OCI-LY1 (cell line): ENCODE results near the gene SMPD3.

Source experiments
- CTCF ChIP-seq: fragments of 200-600 bp; sonication (generic), shearing (Covaris generic); IDR thresholded peaks from 2 replicates; pipeline ENCODE4 v1.5.1; 2017; ENCODE audit warnings: mild to moderate bottlenecking, antibody characterized with exemption, low read length, moderate library complexity, mixed read lengths
- EZH2 ChIP-seq: fragments of 200-600 bp; sonication (generic), shearing (Covaris generic); IDR thresholded peaks from 2 replicates; pipeline ENCODE4 v1.8.0; 2017; ENCODE audit warnings: borderline replicate concordance, mixed run types, mild to moderate bottlenecking, antibody characterized with exemption, low read length, moderate library complexity, mixed read lengths

DNA sequence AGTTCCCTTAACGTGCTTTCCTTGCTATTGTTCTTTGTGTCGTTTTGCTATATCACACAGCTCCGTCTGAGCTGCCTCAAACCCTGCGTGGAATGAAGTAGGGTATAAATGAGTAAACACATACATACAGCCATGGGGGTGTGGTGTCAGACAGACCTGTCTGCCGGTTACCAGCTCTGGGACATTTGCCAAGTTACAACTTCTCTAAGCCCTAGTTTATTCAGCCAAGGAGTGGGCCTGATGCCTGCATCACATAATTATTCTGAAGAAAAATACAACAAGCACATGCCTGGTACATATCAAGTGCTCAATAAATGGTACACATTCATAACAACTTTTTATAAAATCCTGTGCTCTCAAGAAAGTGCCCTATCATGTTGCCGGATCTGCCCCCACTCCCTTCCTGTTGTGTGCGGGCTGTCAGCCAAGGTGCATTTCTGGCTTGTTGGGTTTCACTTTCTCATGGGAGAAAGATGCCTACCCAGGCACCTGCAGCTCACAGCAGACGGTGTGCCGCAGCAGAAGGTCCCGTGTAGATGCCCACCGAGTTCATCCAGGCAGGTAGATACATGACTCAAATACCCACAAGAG lies 30.5 kb downstream of the SMPD3 start:
- no peak for TF ChIP-seq CTCF
- TF ChIP-seq EZH2, result no peak
